ENCODE data around the gene ALDH1A2.

Gene ALDH1A2

GRCh38 chr15:57925650-57926049, 139.9 kb downstream of the ALDH1A2 start:
- Histone ChIP-seq H3K4me3 (ENCODE audit: low read depth, low read length) (no peak overlapping the region), H2BK12ac (ENCODE audit: low read length) (no peak overlapping the region), H3K9ac (ENCODE audit: low read length) (no peak overlapping the region), H3K79me2 (ENCODE audit: control insufficient read depth, insufficient read depth, low read length, poor library complexity) (no peaks in the 10 kb centered on the region), H3K27ac (ENCODE audit: low read depth, low read length) (no peak overlapping the region), H4K91ac (ENCODE audit: low read depth, low read length) (no peak overlapping the region), H3K23ac (ENCODE audit: low read length) (no peak overlapping the region), H3K18ac (ENCODE audit: low read length) (no peak overlapping the region), H2BK5ac (ENCODE audit: low read depth, low read length, poor library complexity) (no peak overlapping the region), H3K4ac (ENCODE audit: low read depth, low read length) (no peak overlapping the region), H2AFZ (ENCODE audit: insufficient read depth, low read length, poor library complexity) (no peak overlapping the region), H3K4me1 (ENCODE audit: control insufficient read depth in 1 of 2, insufficient read depth in 2 of 2, low read length in 2 of 2) (no peaks in the 10 kb centered on the region), H2AK5ac (ENCODE audit: low read length) (no peak overlapping the region), H3K79me1 (ENCODE audit: low read length) (no peaks in the 10 kb centered on the region), H3K14ac (ENCODE audit: low read length) (no peak overlapping the region), H3K27me3 (ENCODE audit: insufficient read depth, low read length) (no peaks in the 10 kb centered on the region), H3K36me3 (ENCODE audit: control insufficient read depth in 1 of 2, insufficient read depth in 2 of 2, low read length in 2 of 2) (no peaks in the 10 kb centered on the region), H4K8ac (ENCODE audit: low read depth, low read length) (no peak overlapping the region), H4K12ac (ENCODE audit: low read depth, low read length) (no peak overlapping the region), H3K9me3 (ENCODE audit: insufficient read depth, low read depth, low read length) (no peaks in the 10 kb centered on the region), H2BK120ac (ENCODE audit: insufficient read depth, low read length, poor library complexity) (no peak overlapping the region), H3K4me2 (ENCODE audit: low read length) (no peak overlapping the region)
- no peak for DNase-seq
- WGBS (ENCODE audit: extremely low coverage, insufficient coverage, insufficient read length) = no CpG with 5 or more reads among the region's 3 CpGs

GRCh38 chr15:57924598-57924997, 140.9 kb downstream of the ALDH1A2 start:
- Histone ChIP-seq H3K4me3 (ENCODE audit: low read depth, low read length) (no peak overlapping the region), H2BK12ac (ENCODE audit: low read length) (no peak overlapping the region), H4K8ac (ENCODE audit: low read depth, low read length) (no peak overlapping the region), H3K27me3 (ENCODE audit: insufficient read depth, low read length) (no peaks in the 10 kb centered on the region), H3K9ac (ENCODE audit: low read length) (no peak overlapping the region), H3K23ac (ENCODE audit: low read length) (no peak overlapping the region), H2AK5ac (ENCODE audit: low read length) (no peak overlapping the region), H3K36me3 (ENCODE audit: control insufficient read depth in 1 of 2, insufficient read depth in 2 of 2, low read length in 2 of 2) (no peaks in the 10 kb centered on the region), H3K79me1 (ENCODE audit: low read length) (no peaks in the 10 kb centered on the region), H3K4me1 (ENCODE audit: control insufficient read depth in 1 of 2, insufficient read depth in 2 of 2, low read length in 2 of 2) (no peaks in the 10 kb centered on the region), H2AFZ (ENCODE audit: insufficient read depth, low read length, poor library complexity) (no peak overlapping the region), H3K4me2 (ENCODE audit: low read length) (no peak overlapping the region), H3K9me3 (ENCODE audit: insufficient read depth, low read depth, low read length) (no peaks in the 10 kb centered on the region), H2BK120ac (ENCODE audit: insufficient read depth, low read length, poor library complexity) (no peak overlapping the region), H4K12ac (ENCODE audit: low read depth, low read length) (no peak overlapping the region), H3K18ac (ENCODE audit: low read length) (no peak overlapping the region), H3K14ac (ENCODE audit: low read length) (no peak overlapping the region), H2BK5ac (ENCODE audit: low read depth, low read length, poor library complexity) (no peak overlapping the region), H3K4ac (ENCODE audit: low read depth, low read length) (no peak overlapping the region), H3K27ac (ENCODE audit: low read depth, low read length) (no peak overlapping the region), H4K91ac (ENCODE audit: low read depth, low read length) (no peak overlapping the region), H3K79me2 (ENCODE audit: control insufficient read depth, insufficient read depth, low read length, poor library complexity) (no peaks in the 10 kb centered on the region)
- no peak for DNase-seq
- no CpG with 5 or more reads among the region's 3 CpGs for WGBS (ENCODE audit: extremely low coverage, insufficient coverage, insufficient read length)

GRCh38 chr15:57923750-57924149, 141.8 kb downstream of the ALDH1A2 start:
- no peak overlapping the region for H2AK5ac ChIP-seq (ENCODE audit: low read length)

GRCh38 chr15:57923306-57923705, 142.2 kb downstream of the ALDH1A2 start:
- no peak overlapping the region for H2AK5ac ChIP-seq (ENCODE audit: low read length)
- no peak overlapping the region for H3K4me3 ChIP-seq (ENCODE audit: low read depth, low read length)
- H3K18ac ChIP-seq (ENCODE audit: low read length) = no peak overlapping the region
- H3K23ac ChIP-seq (ENCODE audit: low read length) = no peak overlapping the region
- H3K79me2 ChIP-seq (ENCODE audit: control insufficient read depth, insufficient read depth, low read length, poor library complexity) = no peaks in the 10 kb centered on the region
- H2BK5ac ChIP-seq (ENCODE audit: low read depth, low read length, poor library complexity) = no peak overlapping the region
- H2BK12ac ChIP-seq (ENCODE audit: low read length) = no peak overlapping the region
- H3K79me1 ChIP-seq (ENCODE audit: low read length) = no peaks in the 10 kb centered on the region
- H2AFZ ChIP-seq (ENCODE audit: insufficient read depth, low read length, poor library complexity) = no peak overlapping the region
- no peak overlapping the region for H3K27ac ChIP-seq (ENCODE audit: low read depth, low read length)
- H4K91ac ChIP-seq (ENCODE audit: low read depth, low read length) = no peak overlapping the region
- WGBS (ENCODE audit: extremely low coverage, insufficient coverage, insufficient read length) = no CpG with 5 or more reads among the region's 1 CpG
- no peaks in the 10 kb centered on the region for H3K9me3 ChIP-seq (ENCODE audit: insufficient read depth, low read depth, low read length)
- H3K4me2 ChIP-seq (ENCODE audit: low read length) = no peak overlapping the region
- DNase-seq = no peak
- H3K36me3 ChIP-seq (ENCODE audit: control insufficient read depth in 1 of 2, insufficient read depth in 2 of 2, low read length in 2 of 2) = no peaks in the 10 kb centered on the region
- H3K4ac ChIP-seq (ENCODE audit: low read depth, low read length) = no peak overlapping the region
- no peak overlapping the region for H3K14ac ChIP-seq (ENCODE audit: low read length)
- H4K8ac ChIP-seq (ENCODE audit: low read depth, low read length) = no peak overlapping the region
- no peaks in the 10 kb centered on the region for H3K4me1 ChIP-seq (ENCODE audit: control insufficient read depth in 1 of 2, insufficient read depth in 2 of 2, low read length in 2 of 2)
- H4K12ac ChIP-seq (ENCODE audit: low read depth, low read length) = no peak overlapping the region
- H3K9ac ChIP-seq (ENCODE audit: low read length) = no peak overlapping the region
- no peak overlapping the region for H2BK120ac ChIP-seq (ENCODE audit: insufficient read depth, low read length, poor library complexity)
- no peaks in the 10 kb centered on the region for H3K27me3 ChIP-seq (ENCODE audit: insufficient read depth, low read length)

More at GRCh38 chr15:57923750-57924149, 141.8 kb downstream of the ALDH1A2 start:
- H3K27ac ChIP-seq (ENCODE audit: low read depth, low read length) = no peak overlapping the region
- H3K4me3 ChIP-seq (ENCODE audit: low read depth, low read length) = no peak overlapping the region
- no peak overlapping the region for H4K91ac ChIP-seq (ENCODE audit: low read depth, low read length)
- H3K4ac ChIP-seq (ENCODE audit: low read depth, low read length) = no peak overlapping the region
- no peaks in the 10 kb centered on the region for H3K27me3 ChIP-seq (ENCODE audit: insufficient read depth, low read length)
- H2BK120ac ChIP-seq (ENCODE audit: insufficient read depth, low read length, poor library complexity) = no peak overlapping the region
- H2BK5ac ChIP-seq (ENCODE audit: low read depth, low read length, poor library complexity) = no peak overlapping the region
- H3K18ac ChIP-seq (ENCODE audit: low read length) = no peak overlapping the region
- no peaks in the 10 kb centered on the region for H3K79me1 ChIP-seq (ENCODE audit: low read length)
- no peak overlapping the region for H4K8ac ChIP-seq (ENCODE audit: low read depth, low read length)
- no peak for DNase-seq
- H3K9me3 ChIP-seq (ENCODE audit: insufficient read depth, low read depth, low read length) = no peaks in the 10 kb centered on the region
- WGBS (ENCODE audit: extremely low coverage, insufficient coverage, insufficient read length) = no CpG with 5 or more reads among the region's 3 CpGs
- H3K23ac ChIP-seq (ENCODE audit: low read length) = no peak overlapping the region
- no peak overlapping the region for H2AFZ ChIP-seq (ENCODE audit: insufficient read depth, low read length, poor library complexity)
- no peak overlapping the region for H2BK12ac ChIP-seq (ENCODE audit: low read length)
- no peak overlapping the region for H3K4me2 ChIP-seq (ENCODE audit: low read length)
- H3K36me3 ChIP-seq (ENCODE audit: control insufficient read depth in 1 of 2, insufficient read depth in 2 of 2, low read length in 2 of 2) = no peaks in the 10 kb centered on the region
- no peaks in the 10 kb centered on the region for H3K4me1 ChIP-seq (ENCODE audit: control insufficient read depth in 1 of 2, insufficient read depth in 2 of 2, low read length in 2 of 2)
- no peaks in the 10 kb centered on the region for H3K79me2 ChIP-seq (ENCODE audit: control insufficient read depth, insufficient read depth, low read length, poor library complexity)
- no peak overlapping the region for H3K14ac ChIP-seq (ENCODE audit: low read length)
- no peak overlapping the region for H4K12ac ChIP-seq (ENCODE audit: low read depth, low read length)
- no peak overlapping the region for H3K9ac ChIP-seq (ENCODE audit: low read length)
